Fibroblast of lung (primary cell): Measurements from ENCODE around the gene KIAA1549.

ENCODE experiments used
- EZH2 ChIP-seq: IDR thresholded peaks from 2 replicates; pipeline ENCODE4 v1.5.1; 2012; ENCODE audit warnings: low read length, control low read depth, mild to moderate bottlenecking; ENCODE audit errors: missing control alignments
- TF ChIP-seq, protein P1 (sequence below), 2 donors: IDR thresholded peaks in 1 of 2; conservative IDR thresholded peaks in 1 of 2; 1 replicate in 1 of 2; 2 replicates in 1 of 2; pipeline ENCODE4 v1.5.1; 2011 to 2012; ENCODE audit warnings: low read length in 2 of 2, control low read depth in 1 of 2, inconsistent platforms in 1 of 2, low read depth in 1 of 2, mild to moderate bottlenecking in 1 of 2

DNA sequence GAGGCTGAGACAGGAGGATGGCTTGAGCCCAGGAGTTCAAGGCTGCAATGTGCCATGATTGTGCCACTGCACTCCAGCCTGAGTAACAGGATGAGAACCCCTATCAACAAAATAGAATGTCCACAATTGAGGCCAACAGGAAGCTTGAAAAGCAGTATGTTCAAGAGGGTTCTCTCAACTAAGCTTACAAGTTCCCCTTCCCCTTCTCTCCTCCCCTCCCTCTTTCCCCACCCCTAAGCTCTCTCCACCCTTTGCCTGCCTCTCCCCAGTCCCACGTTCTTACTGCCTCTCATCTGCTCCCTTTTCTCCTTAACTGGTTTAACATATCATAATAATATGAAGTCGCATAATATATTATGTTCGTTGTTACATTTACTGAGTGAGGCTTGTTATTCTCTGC, 35.4 kb downstream of the KIAA1549 start:
- TF ChIP-seq, protein P1, sequence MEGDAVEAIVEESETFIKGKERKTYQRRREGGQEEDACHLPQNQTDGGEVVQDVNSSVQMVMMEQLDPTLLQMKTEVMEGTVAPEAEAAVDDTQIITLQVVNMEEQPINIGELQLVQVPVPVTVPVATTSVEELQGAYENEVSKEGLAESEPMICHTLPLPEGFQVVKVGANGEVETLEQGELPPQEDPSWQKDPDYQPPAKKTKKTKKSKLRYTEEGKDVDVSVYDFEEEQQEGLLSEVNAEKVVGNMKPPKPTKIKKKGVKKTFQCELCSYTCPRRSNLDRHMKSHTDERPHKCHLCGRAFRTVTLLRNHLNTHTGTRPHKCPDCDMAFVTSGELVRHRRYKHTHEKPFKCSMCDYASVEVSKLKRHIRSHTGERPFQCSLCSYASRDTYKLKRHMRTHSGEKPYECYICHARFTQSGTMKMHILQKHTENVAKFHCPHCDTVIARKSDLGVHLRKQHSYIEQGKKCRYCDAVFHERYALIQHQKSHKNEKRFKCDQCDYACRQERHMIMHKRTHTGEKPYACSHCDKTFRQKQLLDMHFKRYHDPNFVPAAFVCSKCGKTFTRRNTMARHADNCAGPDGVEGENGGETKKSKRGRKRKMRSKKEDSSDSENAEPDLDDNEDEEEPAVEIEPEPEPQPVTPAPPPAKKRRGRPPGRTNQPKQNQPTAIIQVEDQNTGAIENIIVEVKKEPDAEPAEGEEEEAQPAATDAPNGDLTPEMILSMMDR (conservative IDR thresholded peaks at IDR 0.05 in 1 of 2, IDR thresholded peaks at IDR 0.05 in 1 of 2; ENCODE audit: low read depth in 1 of 2, low read length in 2 of 2) = no peak
- TF ChIP-seq EZH2 = no peak
